Measurements from ENCODE around the gene B3GAT1. TPM values are rescaled to one million over a fixed set of nuclear protein-coding genes. Genes with fewer than 3 reads are reported as not detected.
A peak's percentile ranks its signal among the peaks of the same experiment; 100 is the strongest.

B3GAT1 gene
- total and polyA plus RNA-seq, 2 experiments from 2014 or later: 4.8 to 28.3 TPM

DNA sequence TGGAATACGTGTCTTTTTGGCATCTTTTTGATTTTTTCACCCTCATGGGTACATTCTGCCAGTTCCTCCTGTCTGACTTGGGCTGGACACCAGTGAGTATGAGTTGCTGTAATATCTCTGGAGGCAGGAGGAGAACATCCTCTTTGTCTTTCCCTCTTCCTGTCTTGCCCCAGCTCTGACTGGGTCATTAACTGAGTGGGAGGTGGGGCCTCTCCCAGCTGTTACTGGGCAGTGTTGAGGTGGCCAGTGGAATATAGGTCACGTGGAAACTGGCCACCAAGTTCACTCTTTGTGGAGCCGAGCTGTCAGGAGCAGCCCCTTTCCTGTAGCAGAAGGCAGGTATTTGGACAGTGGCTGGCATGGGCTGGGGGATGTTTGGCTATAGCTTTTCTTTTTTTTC, 78.1 kb downstream of the B3GAT1 start (continued):
- TF ChIP-seq, protein P1, sequence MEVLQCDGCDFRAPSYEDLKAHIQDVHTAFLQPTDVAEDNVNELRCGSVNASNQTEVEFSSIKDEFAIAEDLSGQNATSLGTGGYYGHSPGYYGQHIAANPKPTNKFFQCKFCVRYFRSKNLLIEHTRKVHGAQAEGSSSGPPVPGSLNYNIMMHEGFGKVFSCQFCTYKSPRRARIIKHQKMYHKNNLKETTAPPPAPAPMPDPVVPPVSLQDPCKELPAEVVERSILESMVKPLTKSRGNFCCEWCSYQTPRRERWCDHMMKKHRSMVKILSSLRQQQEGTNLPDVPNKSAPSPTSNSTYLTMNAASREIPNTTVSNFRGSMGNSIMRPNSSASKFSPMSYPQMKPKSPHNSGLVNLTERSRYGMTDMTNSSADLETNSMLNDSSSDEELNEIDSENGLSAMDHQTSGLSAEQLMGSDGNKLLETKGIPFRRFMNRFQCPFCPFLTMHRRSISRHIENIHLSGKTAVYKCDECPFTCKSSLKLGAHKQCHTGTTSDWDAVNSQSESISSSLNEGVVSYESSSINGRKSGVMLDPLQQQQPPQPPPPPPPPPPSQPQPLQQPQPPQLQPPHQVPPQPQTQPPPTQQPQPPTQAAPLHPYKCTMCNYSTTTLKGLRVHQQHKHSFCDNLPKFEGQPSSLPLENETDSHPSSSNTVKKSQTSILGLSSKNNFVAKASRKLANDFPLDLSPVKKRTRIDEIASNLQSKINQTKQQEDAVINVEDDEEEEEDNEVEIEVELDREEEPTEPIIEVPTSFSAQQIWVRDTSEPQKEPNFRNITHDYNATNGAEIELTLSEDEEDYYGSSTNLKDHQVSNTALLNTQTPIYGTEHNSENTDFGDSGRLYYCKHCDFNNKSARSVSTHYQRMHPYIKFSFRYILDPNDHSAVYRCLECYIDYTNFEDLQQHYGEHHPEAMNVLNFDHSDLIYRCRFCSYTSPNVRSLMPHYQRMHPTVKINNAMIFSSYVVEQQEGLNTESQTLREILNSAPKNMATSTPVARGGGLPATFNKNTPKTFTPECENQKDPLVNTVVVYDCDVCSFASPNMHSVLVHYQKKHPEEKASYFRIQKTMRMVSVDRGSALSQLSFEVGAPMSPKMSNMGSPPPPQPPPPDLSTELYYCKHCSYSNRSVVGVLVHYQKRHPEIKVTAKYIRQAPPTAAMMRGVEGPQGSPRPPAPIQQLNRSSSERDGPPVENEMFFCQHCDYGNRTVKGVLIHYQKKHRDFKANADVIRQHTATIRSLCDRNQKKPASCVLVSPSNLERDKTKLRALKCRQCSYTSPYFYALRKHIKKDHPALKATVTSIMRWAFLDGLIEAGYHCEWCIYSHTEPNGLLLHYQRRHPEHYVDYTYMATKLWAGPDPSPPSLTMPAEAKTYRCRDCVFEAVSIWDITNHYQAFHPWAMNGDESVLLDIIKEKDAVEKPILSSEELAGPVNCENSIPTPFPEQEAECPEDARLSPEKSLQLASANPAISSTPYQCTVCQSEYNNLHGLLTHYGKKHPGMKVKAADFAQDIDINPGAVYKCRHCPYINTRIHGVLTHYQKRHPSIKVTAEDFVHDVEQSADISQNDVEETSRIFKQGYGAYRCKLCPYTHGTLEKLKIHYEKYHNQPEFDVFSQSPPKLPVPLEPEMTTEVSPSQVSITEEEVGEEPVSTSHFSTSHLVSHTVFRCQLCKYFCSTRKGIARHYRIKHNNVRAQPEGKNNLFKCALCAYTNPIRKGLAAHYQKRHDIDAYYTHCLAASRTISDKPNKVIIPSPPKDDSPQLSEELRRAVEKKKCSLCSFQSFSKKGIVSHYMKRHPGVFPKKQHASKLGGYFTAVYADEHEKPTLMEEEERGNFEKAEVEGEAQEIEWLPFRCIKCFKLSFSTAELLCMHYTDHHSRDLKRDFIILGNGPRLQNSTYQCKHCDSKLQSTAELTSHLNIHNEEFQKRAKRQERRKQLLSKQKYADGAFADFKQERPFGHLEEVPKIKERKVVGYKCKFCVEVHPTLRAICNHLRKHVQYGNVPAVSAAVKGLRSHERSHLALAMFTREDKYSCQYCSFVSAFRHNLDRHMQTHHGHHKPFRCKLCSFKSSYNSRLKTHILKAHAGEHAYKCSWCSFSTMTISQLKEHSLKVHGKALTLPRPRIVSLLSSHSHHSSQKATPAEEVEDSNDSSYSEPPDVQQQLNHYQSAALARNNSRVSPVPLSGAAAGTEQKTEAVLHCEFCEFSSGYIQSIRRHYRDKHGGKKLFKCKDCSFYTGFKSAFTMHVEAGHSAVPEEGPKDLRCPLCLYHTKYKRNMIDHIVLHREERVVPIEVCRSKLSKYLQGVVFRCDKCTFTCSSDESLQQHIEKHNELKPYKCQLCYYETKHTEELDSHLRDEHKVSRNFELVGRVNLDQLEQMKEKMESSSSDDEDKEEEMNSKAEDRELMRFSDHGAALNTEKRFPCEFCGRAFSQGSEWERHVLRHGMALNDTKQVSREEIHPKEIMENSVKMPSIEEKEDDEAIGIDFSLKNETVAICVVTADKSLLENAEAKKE (CRISPR knock-in tag; IDR thresholded peaks at IDR 0.05): no peak
- TF ChIP-seq ZNF331 (CRISPR knock-in tag; IDR thresholded peaks at IDR 0.05; ENCODE audit: low read depth) (no peak), POLR2AphosphoS5 (IDR thresholded peaks at IDR 0.05; ENCODE audit: low read depth) (no peak), JUNB (IDR thresholded peaks at IDR 0.05; ENCODE audit: unreplicated experiment) (no peak), EZH2phosphoT487 (IDR thresholded peaks at IDR 0.05; ENCODE audit: unreplicated experiment) (no peak)

GRCh38 chr11:134333312-134333711, 78.7 kb downstream of the B3GAT1 start:
- H3K9me2 ChIP-seq (ENCODE audit: insufficient read depth): no peaks in the 10 kb centered on the region
- H3K36me3 ChIP-seq (ENCODE audit: insufficient read depth): no peaks in the 10 kb centered on the region
- ATAC-seq: no peak
- H3K79me2 ChIP-seq (replicated peaks; ENCODE audit: insufficient read depth): no peaks in the 10 kb centered on the region
- no peak for DNase-seq (ENCODE audit: low spot score)
- H4K20me1 ChIP-seq (replicated peaks; ENCODE audit: insufficient read depth): peaks cover 5% of the 10 kb centered on the region; the same call in 1 of the 2 replicates
- H3K4me2 ChIP-seq: no peak overlapping the region; the same call in 1 of the 2 replicates
- Mint-ChIP-seq H3K27ac (no peak overlapping the region), H3K4me1 (peaks cover 30% of the 10 kb centered on the region), H3K36me3 (ENCODE audit: low read depth) (no peaks in the 10 kb centered on the region; the same call in 2 of the 3 replicates), H3K4me3 (peak overlapping the region; percentile 73; the same call in 1 of the 3 replicates), H3K27me3 (ENCODE audit: insufficient read depth, low read depth, poor library complexity) (peaks cover 23% of the 10 kb centered on the region), H3K9me3 (no peaks in the 10 kb centered on the region; the same call in 2 of the 3 replicates)
- H3K27ac ChIP-seq (ENCODE audit: low read depth): no peak overlapping the region
- no peak overlapping the region; the same call in 1 of the 2 replicates for H3K4me3 ChIP-seq
- no peaks in the 10 kb centered on the region; the same call in 1 of the 2 replicates for H3F3A ChIP-seq (replicated peaks; ENCODE audit: low read depth)
- no peak for TF ChIP-seq STAT1 (IDR thresholded peaks at IDR 0.05; ENCODE audit: unreplicated experiment)
- peaks cover 28% of the 10 kb centered on the region for H3K27me3 ChIP-seq (ENCODE audit: insufficient read depth)
- H3K4me1 ChIP-seq (ENCODE audit: insufficient read depth): peaks cover 17% of the 10 kb centered on the region; the same call in 1 of the 2 replicates
- H2AFZ ChIP-seq: no peak overlapping the region
